GM12878 (cell line): Measurements from ENCODE around the gene RTP3. TPM values are rescaled to one million over a fixed set of nuclear protein-coding genes. Genes with fewer than 3 reads are reported as not detected.
A peak's percentile ranks its signal among the peaks of the same experiment; 100 is the strongest.

Experiments used
- ATAC-seq: fragments of 200-7000 bp; cut with Tn5 transposase; 3 replicates; pipeline ENCODE4 v1.9.1; 2020; ENCODE audit warnings: mild to moderate bottlenecking, moderate library complexity
- BruUV-seq: library from RNA; stranded (reverse); fragments of 400-500 nt; replicated peaks from 2 replicates; lab custom pipeline; 2021; lab: Mats Ljungman, UMichigan
- CTCF ChIA-PET: fragments of 300-600 bp; sonication (Branson Sonifier 250); formaldehyde crosslinking; extraction: SDS; loops from one replicate; lab custom pipeline; 2021; ENCODE audit warnings: inconsistent platforms; lab: Yijun Ruan, JAX
- POLR2A ChIA-PET: fragments of 350-600 bp; formaldehyde crosslinking; extraction: SDS; loops from one replicate; lab custom pipeline; 2021; ENCODE audit warnings: inconsistent platforms; lab: Charles Lee
- RAD21 ChIA-PET: fragments of 300-600 bp; sonication (Branson Sonifier 250); formaldehyde crosslinking; loops from one replicate; lab custom pipeline; 2023; ENCODE audit warnings: antibody characterized with exemption; ENCODE audit not compliant: unreplicated experiment; lab: Charles Lee
- SMC1A ChIA-PET: fragments of 300-600 bp; sonication (Branson Sonifier 250); formaldehyde crosslinking; loops from one replicate; lab custom pipeline; 2023; ENCODE audit not compliant: unreplicated experiment, uncharacterized antibody; lab: Charles Lee
- DNase-seq: peaks from one replicate; pipeline ENCODE4 v3.0.0-alpha.2; 2011; ENCODE audit warnings: low read depth, low spot score
- FAIRE-seq: peaks from 3 replicates; lab custom pipeline; 2011; peaks lifted over from hg19 to GRCh38; lab: Jason Lieb, UNC
- H2AFZ ChIP-seq: 2 replicates; pipeline ENCODE4 v1.6.0; 2011; ENCODE audit warnings: low read depth, low read length, control low read depth; ENCODE audit not compliant: control insufficient read depth
- H3K27ac ChIP-seq: 2 replicates; pipeline ENCODE4 v1.5.1; 2011; ENCODE audit warnings: control low read depth; ENCODE audit not compliant: control insufficient read depth, insufficient read depth
- H3K27me3 ChIP-seq, 2 experiments: replicated peaks in 1 of 2; 2 replicates each; pipeline versions ENCODE4 v1.6.0 to v1.6.1; 2011; ENCODE audit warnings: low read length in 1 of 2; ENCODE audit not compliant: control insufficient read depth in 2 of 2, insufficient read depth in 2 of 2
- H3K36me3 ChIP-seq, 2 experiments: 2 replicates each; pipeline ENCODE4 v1.5.1; 2011; ENCODE audit warnings: low read length in 1 of 2; ENCODE audit not compliant: control insufficient read depth in 2 of 2, insufficient read depth in 2 of 2
- H3K4me1 ChIP-seq: 2 replicates; pipeline ENCODE4 v1.6.1; 2011; ENCODE audit warnings: mild to moderate bottlenecking, low read length, moderate library complexity, mixed read lengths; ENCODE audit not compliant: control insufficient read depth, insufficient read depth
- H3K4me2 ChIP-seq: 2 replicates; pipeline ENCODE4 v1.6.0; 2011; ENCODE audit warnings: control low read depth; ENCODE audit not compliant: control insufficient read depth, insufficient read depth
- H3K4me3 ChIP-seq: fragments of 200-600 bp; sonication (generic); 2 replicates; pipeline ENCODE4 v1.5.1; 2016
- H3K79me2 ChIP-seq: 2 replicates; pipeline ENCODE4 v1.6.0; 2011; ENCODE audit warnings: low read length; ENCODE audit not compliant: control insufficient read depth, insufficient read depth
- H3K9ac ChIP-seq: 2 replicates; pipeline ENCODE4 v1.8.0; 2011; ENCODE audit warnings: low read length, control low read depth, mixed read lengths; ENCODE audit not compliant: control insufficient read depth, insufficient read depth
- H3K9me3 ChIP-seq: replicated peaks from 3 replicates; pipeline ENCODE4 v1.5.1; 2011; ENCODE audit warnings: mild to moderate bottlenecking, low read length; ENCODE audit not compliant: control insufficient read depth, insufficient read depth
- H4K20me1 ChIP-seq: 2 replicates; pipeline ENCODE4 v1.6.0; 2011; ENCODE audit not compliant: control insufficient read depth, insufficient read depth
- ATF3 ChIP-seq: IDR thresholded peaks from 2 replicates; pipeline ENCODE4 v1.6.1; 2011; ENCODE audit warnings: low read depth, mild to moderate bottlenecking, low read length, moderate library complexity, borderline replicate concordance; ENCODE audit errors: extremely low read depth
- BCLAF1 ChIP-seq: fragments of 450-650 bp; IDR thresholded peaks from 2 replicates; pipeline ENCODE4 v1.6.1; 2017; ENCODE audit warnings: antibody characterized with exemption, mild to moderate bottlenecking, moderate library complexity
- CBX5 ChIP-seq: sonication (generic); IDR thresholded peaks from 2 replicates; pipeline ENCODE4 v1.6.1; 2016; ENCODE audit warnings: low read depth, moderate library complexity, mild to moderate bottlenecking, inconsistent platforms
- DPF2 ChIP-seq: fragments of 450-650 bp; IDR thresholded peaks from 2 replicates; pipeline ENCODE4 v1.6.1; 2017; ENCODE audit warnings: mild to moderate bottlenecking
- FOXM1 ChIP-seq: IDR thresholded peaks from 2 replicates; pipeline ENCODE4 v1.6.1; 2012; ENCODE audit warnings: low read depth, mild to moderate bottlenecking, inconsistent platforms, low read length, moderate library complexity
- KLF5 ChIP-seq: fragments of 450-650 bp; IDR thresholded peaks from 2 replicates; pipeline ENCODE4 v1.6.1; 2014; ENCODE audit warnings: mild to moderate bottlenecking; ENCODE audit not compliant: partially characterized antibody
- MYC ChIP-seq: IDR thresholded peaks from 2 replicates; pipeline ENCODE4 v1.6.1; 2011; ENCODE audit warnings: mild to moderate bottlenecking, low read length, moderate library complexity, inconsistent platforms; ENCODE audit not compliant: insufficient read depth, insufficient replicate concordance, insufficient read length, severe bottlenecking
- NKRF ChIP-seq: fragments of 450-650 bp; conservative IDR thresholded peaks from 2 replicates; pipeline ENCODE4 v1.6.1; 2017; ENCODE audit warnings: mild to moderate bottlenecking, moderate library complexity
- NRF1 ChIP-seq: conservative IDR thresholded peaks from 2 replicates; pipeline ENCODE4 v1.6.1; 2011; ENCODE audit warnings: mild to moderate bottlenecking, low read depth, low read length, improper control_type of control experiment
- PAX5 ChIP-seq: IDR thresholded peaks from 2 replicates; pipeline ENCODE4 v1.6.1; 2011; ENCODE audit warnings: low read depth, low read length, borderline replicate concordance
- PAX8 ChIP-seq: fragments of 450-650 bp; IDR thresholded peaks from 2 replicates; pipeline ENCODE4 v1.6.1; 2017; ENCODE audit warnings: mild to moderate bottlenecking, moderate library complexity
- RAD21 ChIP-seq: IDR thresholded peaks from 2 replicates; pipeline ENCODE4 v1.6.1; 2011; ENCODE audit warnings: mild to moderate bottlenecking, low read depth, low read length, moderate library complexity; ENCODE audit not compliant: insufficient read depth
- TCF7 ChIP-seq: IDR thresholded peaks from 2 replicates; pipeline ENCODE4 v1.6.1; 2014; ENCODE audit warnings: antibody characterized with exemption, borderline replicate concordance
- USF1 ChIP-seq: IDR thresholded peaks from 2 replicates; pipeline ENCODE4 v1.6.1; 2011; ENCODE audit warnings: borderline replicate concordance, low read depth, mild to moderate bottlenecking, moderate library complexity, mixed read lengths, low read length; ENCODE audit not compliant: insufficient read depth; ENCODE audit errors: extremely low read length
- ZBTB4 ChIP-seq: fragments of 450-650 bp; formaldehyde crosslinking; IDR thresholded peaks from 2 replicates; pipeline ENCODE4 v1.4.0; 2022; ENCODE audit warnings: mild to moderate bottlenecking, moderate library complexity
- WGBS: methylation state at CpG from one replicate; pipeline ENCODE4 v1.1.6; 2016; ENCODE audit warnings: low lambda C conversion rate; ENCODE audit not compliant: insufficient replicate concordance, insufficient coverage; ENCODE audit errors: missing lambda C conversion rate; 5-methylcytosine and 5-hydroxymethylcytosine counted together
- in situ Hi-C: fragments of 300-500 bp; cut with MboI; formaldehyde crosslinking; loops from 9 replicates; pipeline ENCODE4 v1.14.3; 2018; ENCODE audit warnings: mixed read lengths
- intact Hi-C: fragments of 100-400 bp; cut with micrococcal nuclease; formaldehyde crosslinking; loops from one replicate; pipeline ENCODE4 v1.14.2; 2022; ENCODE audit not compliant: unreplicated experiment
- polyA plus RNA-seq, 11 experiments: library from polyadenylated mRNA; depleted of rRNA in 4 of 11; unstranded in 6 of 11; stranded (reverse) in 5 of 11; fragments of >200 nt; fragmentation: Nextera tagmentation in 4 of 11; fragmentation: Illumina TruSeq in 1 of 11; extraction: Ambion mirVana in 4 of 11; extraction: Trizol in 1 of 11; gene quantifications; 1 replicate in 1 of 11; 2 replicates in 10 of 11; pipeline versions ENCODE4 v1.2.1 to v1.2.3, GENCODE V29; 2011 to 2016; ENCODE audit warnings: inconsistent platforms in 2 of 11, missing spikeins in 2 of 11, low read depth in 1 of 11
- total RNA-seq, 4 experiments: library from RNA; depleted of rRNA in 3 of 4; stranded (reverse); fragments of >200 nt in 3 of 4; fragmentation: Illumina TruSeq in 1 of 4; extraction: Trizol in 1 of 4; gene quantifications; 2 replicates each; pipeline versions ENCODE4 v1.2.1 to v1.2.3, GENCODE V29; 2013 to 2021

RTP3 gene
- total and polyA plus RNA-seq, 10 of the 15 experiments (the other 5 are each of a cell fraction or from before 2014, with no cell fraction given), result 0.06 TPM; not detected in 9

GRCh38 chr3:46520531-46520930 is 22.8 kb downstream of the RTP3 start:
- Histone ChIP-seq H3K36me3 (no peaks in the 10 kb centered on the region), H3K27me3 (no peaks in the 10 kb centered on the region), H3K9ac (no peak overlapping the region), H3K9me3 (no peaks in the 10 kb centered on the region), H3K79me2 (no peaks in the 10 kb centered on the region), H3K27ac (no peak overlapping the region), H3K4me1 (no peaks in the 10 kb centered on the region), H4K20me1 (no peaks in the 10 kb centered on the region), H2AFZ (no peak overlapping the region), H3K4me3 (no peak overlapping the region), H3K4me2 (no peak overlapping the region)
- CTCF ChIA-PET, result interaction anchor here (2.0 to 2.5 kb wide), 2 partner anchors 32 to 38 kb away, joined by 6 to 8 read pairs; no protein-coding TSS in a partner anchor
- 97% methylated on average over 3 of the region's 3 CpGs for WGBS
- no TSS peak for BruUV-seq
- FAIRE-seq (peak; percentile 27), ATAC-seq (no peak), DNase-seq (no peak)
- in situ Hi-C loops, result no loop called here
- POLR2A ChIA-PET, result no interaction called here
- RAD21 ChIA-PET, result no interaction called here
- SMC1A ChIA-PET, result no interaction called here
- intact Hi-C loops, result no loop called here
- TF ChIP-seq NKRF (no peak), TCF7 (no peak), FOXM1 (no peak), RAD21 (no peak), DPF2 (no peak), CBX5 (no peak), BCLAF1 (no peak), PAX5 (no peak), ZBTB4 (CRISPR knock-in tag) (no peak), ATF3 (no peak), KLF5 (no peak), PAX8 (no peak), NRF1 (no peak), USF1 (no peak), MYC (no peak)
